ENCODE data around the gene RTN4. TPM values are rescaled to one million over a fixed set of nuclear protein-coding genes. Genes with fewer than 3 reads are reported as not detected.

The RTN4 gene
- total and polyA plus RNA-seq, 2 experiments from 2014 or later: 218 to 221 TPM

DNA sequence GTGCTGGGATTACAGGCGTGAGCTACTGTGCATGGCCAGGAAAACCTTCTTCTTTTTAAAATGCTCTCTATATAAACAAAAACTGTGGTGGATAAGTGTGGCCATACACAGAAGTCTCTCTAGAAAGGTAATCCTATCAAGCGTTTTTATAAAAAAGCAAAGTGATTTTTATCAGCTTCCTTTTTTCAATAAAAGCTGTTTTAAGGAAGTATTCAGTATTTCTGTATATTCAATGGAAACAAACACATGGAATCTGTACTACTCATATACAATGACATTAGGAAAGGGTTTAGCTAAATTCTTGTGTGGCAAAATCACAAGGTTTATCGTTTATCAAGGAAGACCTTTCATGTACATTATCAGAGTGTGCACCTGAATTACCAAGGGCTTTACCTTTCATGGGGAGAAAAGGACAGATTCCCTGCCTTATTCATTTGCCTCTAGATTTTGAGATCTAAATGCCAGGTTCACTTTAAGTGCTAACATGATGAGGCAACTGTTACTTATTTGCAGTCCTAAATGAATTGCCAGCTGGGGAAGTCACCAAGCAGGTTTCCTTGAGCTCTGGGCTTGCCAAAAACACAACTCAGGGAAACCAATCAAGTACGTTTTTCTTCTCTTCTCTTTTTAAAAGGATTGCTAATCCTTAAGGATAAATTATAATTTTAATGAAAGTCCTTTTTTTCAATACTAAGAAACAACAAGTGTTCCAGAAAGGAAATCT, 70.8 kb downstream of the RTN4 start:
- Histone ChIP-seq H3K27me3 (ENCODE audit: insufficient read depth) (no peaks in the 10 kb centered on the region), H3F3A (replicated peaks; ENCODE audit: low read depth) (no peaks in the 10 kb centered on the region), H3K4me1 (ENCODE audit: insufficient read depth) (no peaks in the 10 kb centered on the region), H3K9me2 (ENCODE audit: insufficient read depth) (no peaks in the 10 kb centered on the region), H3K79me2 (replicated peaks; ENCODE audit: insufficient read depth) (peaks cover 91% of the 10 kb centered on the region), H2AFZ (no peak overlapping the region), H3K27ac (ENCODE audit: low read depth) (peak overlapping the region; percentile 5; the same call in 1 of the 2 replicates), H4K20me1 (replicated peaks; ENCODE audit: insufficient read depth) (peaks cover 21% of the 10 kb centered on the region), H3K4me3 (no peak overlapping the region), H3K36me3 (ENCODE audit: insufficient read depth) (peaks cover 16% of the 10 kb centered on the region; the same call in 1 of the 2 replicates), H3K4me2 (no peak overlapping the region)
- TF ChIP-seq POLR2AphosphoS5 (IDR thresholded peaks at IDR 0.05; ENCODE audit: low read depth): no peak
- TF ChIP-seq EZH2 (IDR thresholded peaks at IDR 0.05; ENCODE audit: low read depth, unreplicated experiment): no peak
- TF ChIP-seq ZNF114 (CRISPR knock-in tag; IDR thresholded peaks at IDR 0.05): no peak
- TF ChIP-seq, protein P1, sequence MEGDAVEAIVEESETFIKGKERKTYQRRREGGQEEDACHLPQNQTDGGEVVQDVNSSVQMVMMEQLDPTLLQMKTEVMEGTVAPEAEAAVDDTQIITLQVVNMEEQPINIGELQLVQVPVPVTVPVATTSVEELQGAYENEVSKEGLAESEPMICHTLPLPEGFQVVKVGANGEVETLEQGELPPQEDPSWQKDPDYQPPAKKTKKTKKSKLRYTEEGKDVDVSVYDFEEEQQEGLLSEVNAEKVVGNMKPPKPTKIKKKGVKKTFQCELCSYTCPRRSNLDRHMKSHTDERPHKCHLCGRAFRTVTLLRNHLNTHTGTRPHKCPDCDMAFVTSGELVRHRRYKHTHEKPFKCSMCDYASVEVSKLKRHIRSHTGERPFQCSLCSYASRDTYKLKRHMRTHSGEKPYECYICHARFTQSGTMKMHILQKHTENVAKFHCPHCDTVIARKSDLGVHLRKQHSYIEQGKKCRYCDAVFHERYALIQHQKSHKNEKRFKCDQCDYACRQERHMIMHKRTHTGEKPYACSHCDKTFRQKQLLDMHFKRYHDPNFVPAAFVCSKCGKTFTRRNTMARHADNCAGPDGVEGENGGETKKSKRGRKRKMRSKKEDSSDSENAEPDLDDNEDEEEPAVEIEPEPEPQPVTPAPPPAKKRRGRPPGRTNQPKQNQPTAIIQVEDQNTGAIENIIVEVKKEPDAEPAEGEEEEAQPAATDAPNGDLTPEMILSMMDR (conservative IDR thresholded peaks at IDR 0.05; ENCODE audit: low read depth in 2 of 2): no peak
- TF ChIP-seq, protein P2, sequence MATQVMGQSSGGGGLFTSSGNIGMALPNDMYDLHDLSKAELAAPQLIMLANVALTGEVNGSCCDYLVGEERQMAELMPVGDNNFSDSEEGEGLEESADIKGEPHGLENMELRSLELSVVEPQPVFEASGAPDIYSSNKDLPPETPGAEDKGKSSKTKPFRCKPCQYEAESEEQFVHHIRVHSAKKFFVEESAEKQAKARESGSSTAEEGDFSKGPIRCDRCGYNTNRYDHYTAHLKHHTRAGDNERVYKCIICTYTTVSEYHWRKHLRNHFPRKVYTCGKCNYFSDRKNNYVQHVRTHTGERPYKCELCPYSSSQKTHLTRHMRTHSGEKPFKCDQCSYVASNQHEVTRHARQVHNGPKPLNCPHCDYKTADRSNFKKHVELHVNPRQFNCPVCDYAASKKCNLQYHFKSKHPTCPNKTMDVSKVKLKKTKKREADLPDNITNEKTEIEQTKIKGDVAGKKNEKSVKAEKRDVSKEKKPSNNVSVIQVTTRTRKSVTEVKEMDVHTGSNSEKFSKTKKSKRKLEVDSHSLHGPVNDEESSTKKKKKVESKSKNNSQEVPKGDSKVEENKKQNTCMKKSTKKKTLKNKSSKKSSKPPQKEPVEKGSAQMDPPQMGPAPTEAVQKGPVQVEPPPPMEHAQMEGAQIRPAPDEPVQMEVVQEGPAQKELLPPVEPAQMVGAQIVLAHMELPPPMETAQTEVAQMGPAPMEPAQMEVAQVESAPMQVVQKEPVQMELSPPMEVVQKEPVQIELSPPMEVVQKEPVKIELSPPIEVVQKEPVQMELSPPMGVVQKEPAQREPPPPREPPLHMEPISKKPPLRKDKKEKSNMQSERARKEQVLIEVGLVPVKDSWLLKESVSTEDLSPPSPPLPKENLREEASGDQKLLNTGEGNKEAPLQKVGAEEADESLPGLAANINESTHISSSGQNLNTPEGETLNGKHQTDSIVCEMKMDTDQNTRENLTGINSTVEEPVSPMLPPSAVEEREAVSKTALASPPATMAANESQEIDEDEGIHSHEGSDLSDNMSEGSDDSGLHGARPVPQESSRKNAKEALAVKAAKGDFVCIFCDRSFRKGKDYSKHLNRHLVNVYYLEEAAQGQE (IDR thresholded peaks at IDR 0.05; ENCODE audit: unreplicated experiment): no peak
- no peak for TF ChIP-seq JUNB (IDR thresholded peaks at IDR 0.05; ENCODE audit: unreplicated experiment)
- TF ChIP-seq ZNF331 (CRISPR knock-in tag; IDR thresholded peaks at IDR 0.05; ENCODE audit: low read depth): no peak
- TF ChIP-seq, protein P3, sequence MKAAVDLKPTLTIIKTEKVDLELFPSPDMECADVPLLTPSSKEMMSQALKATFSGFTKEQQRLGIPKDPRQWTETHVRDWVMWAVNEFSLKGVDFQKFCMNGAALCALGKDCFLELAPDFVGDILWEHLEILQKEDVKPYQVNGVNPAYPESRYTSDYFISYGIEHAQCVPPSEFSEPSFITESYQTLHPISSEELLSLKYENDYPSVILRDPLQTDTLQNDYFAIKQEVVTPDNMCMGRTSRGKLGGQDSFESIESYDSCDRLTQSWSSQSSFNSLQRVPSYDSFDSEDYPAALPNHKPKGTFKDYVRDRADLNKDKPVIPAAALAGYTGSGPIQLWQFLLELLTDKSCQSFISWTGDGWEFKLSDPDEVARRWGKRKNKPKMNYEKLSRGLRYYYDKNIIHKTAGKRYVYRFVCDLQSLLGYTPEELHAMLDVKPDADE (IDR thresholded peaks at IDR 0.05): no peak
- no peak for TF ChIP-seq NANOG (IDR thresholded peaks at IDR 0.05; ENCODE audit: borderline replicate concordance)
- no peak for TF ChIP-seq CREB1 (CRISPR knock-in tag; IDR thresholded peaks at IDR 0.05; ENCODE audit: low read depth)
- TF ChIP-seq STAT1 (IDR thresholded peaks at IDR 0.05; ENCODE audit: unreplicated experiment): no peak
- no peak for TF ChIP-seq EZH2phosphoT487 (IDR thresholded peaks at IDR 0.05; ENCODE audit: unreplicated experiment)
- TF ChIP-seq, protein P4, sequence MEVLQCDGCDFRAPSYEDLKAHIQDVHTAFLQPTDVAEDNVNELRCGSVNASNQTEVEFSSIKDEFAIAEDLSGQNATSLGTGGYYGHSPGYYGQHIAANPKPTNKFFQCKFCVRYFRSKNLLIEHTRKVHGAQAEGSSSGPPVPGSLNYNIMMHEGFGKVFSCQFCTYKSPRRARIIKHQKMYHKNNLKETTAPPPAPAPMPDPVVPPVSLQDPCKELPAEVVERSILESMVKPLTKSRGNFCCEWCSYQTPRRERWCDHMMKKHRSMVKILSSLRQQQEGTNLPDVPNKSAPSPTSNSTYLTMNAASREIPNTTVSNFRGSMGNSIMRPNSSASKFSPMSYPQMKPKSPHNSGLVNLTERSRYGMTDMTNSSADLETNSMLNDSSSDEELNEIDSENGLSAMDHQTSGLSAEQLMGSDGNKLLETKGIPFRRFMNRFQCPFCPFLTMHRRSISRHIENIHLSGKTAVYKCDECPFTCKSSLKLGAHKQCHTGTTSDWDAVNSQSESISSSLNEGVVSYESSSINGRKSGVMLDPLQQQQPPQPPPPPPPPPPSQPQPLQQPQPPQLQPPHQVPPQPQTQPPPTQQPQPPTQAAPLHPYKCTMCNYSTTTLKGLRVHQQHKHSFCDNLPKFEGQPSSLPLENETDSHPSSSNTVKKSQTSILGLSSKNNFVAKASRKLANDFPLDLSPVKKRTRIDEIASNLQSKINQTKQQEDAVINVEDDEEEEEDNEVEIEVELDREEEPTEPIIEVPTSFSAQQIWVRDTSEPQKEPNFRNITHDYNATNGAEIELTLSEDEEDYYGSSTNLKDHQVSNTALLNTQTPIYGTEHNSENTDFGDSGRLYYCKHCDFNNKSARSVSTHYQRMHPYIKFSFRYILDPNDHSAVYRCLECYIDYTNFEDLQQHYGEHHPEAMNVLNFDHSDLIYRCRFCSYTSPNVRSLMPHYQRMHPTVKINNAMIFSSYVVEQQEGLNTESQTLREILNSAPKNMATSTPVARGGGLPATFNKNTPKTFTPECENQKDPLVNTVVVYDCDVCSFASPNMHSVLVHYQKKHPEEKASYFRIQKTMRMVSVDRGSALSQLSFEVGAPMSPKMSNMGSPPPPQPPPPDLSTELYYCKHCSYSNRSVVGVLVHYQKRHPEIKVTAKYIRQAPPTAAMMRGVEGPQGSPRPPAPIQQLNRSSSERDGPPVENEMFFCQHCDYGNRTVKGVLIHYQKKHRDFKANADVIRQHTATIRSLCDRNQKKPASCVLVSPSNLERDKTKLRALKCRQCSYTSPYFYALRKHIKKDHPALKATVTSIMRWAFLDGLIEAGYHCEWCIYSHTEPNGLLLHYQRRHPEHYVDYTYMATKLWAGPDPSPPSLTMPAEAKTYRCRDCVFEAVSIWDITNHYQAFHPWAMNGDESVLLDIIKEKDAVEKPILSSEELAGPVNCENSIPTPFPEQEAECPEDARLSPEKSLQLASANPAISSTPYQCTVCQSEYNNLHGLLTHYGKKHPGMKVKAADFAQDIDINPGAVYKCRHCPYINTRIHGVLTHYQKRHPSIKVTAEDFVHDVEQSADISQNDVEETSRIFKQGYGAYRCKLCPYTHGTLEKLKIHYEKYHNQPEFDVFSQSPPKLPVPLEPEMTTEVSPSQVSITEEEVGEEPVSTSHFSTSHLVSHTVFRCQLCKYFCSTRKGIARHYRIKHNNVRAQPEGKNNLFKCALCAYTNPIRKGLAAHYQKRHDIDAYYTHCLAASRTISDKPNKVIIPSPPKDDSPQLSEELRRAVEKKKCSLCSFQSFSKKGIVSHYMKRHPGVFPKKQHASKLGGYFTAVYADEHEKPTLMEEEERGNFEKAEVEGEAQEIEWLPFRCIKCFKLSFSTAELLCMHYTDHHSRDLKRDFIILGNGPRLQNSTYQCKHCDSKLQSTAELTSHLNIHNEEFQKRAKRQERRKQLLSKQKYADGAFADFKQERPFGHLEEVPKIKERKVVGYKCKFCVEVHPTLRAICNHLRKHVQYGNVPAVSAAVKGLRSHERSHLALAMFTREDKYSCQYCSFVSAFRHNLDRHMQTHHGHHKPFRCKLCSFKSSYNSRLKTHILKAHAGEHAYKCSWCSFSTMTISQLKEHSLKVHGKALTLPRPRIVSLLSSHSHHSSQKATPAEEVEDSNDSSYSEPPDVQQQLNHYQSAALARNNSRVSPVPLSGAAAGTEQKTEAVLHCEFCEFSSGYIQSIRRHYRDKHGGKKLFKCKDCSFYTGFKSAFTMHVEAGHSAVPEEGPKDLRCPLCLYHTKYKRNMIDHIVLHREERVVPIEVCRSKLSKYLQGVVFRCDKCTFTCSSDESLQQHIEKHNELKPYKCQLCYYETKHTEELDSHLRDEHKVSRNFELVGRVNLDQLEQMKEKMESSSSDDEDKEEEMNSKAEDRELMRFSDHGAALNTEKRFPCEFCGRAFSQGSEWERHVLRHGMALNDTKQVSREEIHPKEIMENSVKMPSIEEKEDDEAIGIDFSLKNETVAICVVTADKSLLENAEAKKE (CRISPR knock-in tag; IDR thresholded peaks at IDR 0.05): no peak
- Mint-ChIP-seq H3K4me3 (no peak overlapping the region), H3K27me3 (ENCODE audit: insufficient read depth, low read depth, poor library complexity) (no peaks in the 10 kb centered on the region), H3K36me3 (ENCODE audit: low read depth) (peaks cover 18% of the 10 kb centered on the region; the same call in 2 of the 3 replicates), H3K9me3 (no peaks in the 10 kb centered on the region), H3K4me1 (peaks cover 12% of the 10 kb centered on the region), H3K27ac (no peak overlapping the region)
- DNase-seq (ENCODE audit: low spot score): peak; percentile 42
- ATAC-seq: no peak

All from GM23338 (cell line).